ENCODE data around the gene CNTN6.

Gene CNTN6

GRCh38 chr3:1092771-1093170, at the start of gene CNTN6:
Gene CNTN6 (plus strand): TSS chr3:1093024. CDS start chr3:1148009, 54,985 bp downstream.
- Mint-ChIP-seq H3K9me3 (no peaks in the 10 kb centered on the region), H3K4me1 (ENCODE audit: low read depth) (no peaks in the 10 kb centered on the region), H3K27ac (no peak within 1 kb of the TSS), H3K27me3 (ENCODE audit: low read depth) (no peaks in the 10 kb centered on the region), H3K4me3 (no peak within 1 kb of the TSS), H3K36me3 (ENCODE audit: low read depth) (no peaks in the 10 kb centered on the region)

- H3K36me3 Mint-ChIP-seq (ENCODE audit: low read depth) = no peaks in the 10 kb centered on the region
- H3K4me3 Mint-ChIP-seq = no peak overlapping the region
- no peaks in the 10 kb centered on the region for H3K27me3 Mint-ChIP-seq (ENCODE audit: low read depth)
- no peaks in the 10 kb centered on the region for H3K4me1 Mint-ChIP-seq (ENCODE audit: low read depth)
- no peak overlapping the region for H3K27ac Mint-ChIP-seq
- peaks cover 20% of the 10 kb centered on the region for H3K9me3 Mint-ChIP-seq
Observed at GRCh38 chr3:1048558-1048957, 44.3 kb upstream of the CNTN6 start.

DNA sequence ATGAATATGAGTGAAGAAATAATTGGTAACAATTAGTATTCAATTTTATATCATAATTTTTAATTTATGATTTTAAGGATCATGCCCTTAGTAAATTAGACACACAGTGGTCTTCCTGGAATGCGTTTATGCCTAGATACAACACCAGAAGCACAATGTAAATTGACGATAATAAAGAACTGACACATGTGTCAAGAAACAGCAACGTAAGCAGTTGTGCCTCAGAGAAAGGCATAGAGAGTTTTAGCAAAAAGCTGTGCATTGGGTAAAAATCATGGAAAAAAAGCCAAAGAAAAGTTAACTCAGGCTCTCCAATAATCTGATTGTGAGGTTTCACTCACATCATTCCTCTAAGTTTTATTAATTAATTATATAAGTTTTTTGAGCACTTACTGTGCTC, 37.0 kb upstream of the CNTN6 start:
- no peaks in the 10 kb centered on the region for H3K27me3 Mint-ChIP-seq (ENCODE audit: low read depth)
- no peak overlapping the region for H3K4me3 Mint-ChIP-seq

DNA sequence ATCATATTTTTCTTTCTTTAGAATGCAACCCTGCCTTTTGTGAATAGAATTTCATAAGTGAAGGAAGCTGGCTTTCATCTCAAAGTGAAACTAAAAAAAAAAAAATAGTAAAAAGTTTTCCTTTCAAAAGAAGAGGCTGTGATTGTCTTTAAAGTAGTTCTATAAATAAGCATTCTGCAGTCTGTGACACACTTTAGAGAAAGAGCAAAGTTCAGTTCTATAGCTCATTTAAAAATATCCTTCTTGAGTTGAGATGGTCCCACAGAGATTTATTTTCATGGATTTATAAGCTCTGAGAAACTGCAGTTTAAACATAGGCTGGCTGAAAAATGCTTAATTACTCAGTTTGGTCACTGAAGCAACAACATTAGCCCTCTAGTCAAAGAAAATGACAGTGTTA, 36.1 kb upstream of the CNTN6 start:
- H3K4me3 Mint-ChIP-seq = no peak overlapping the region
- H3K9me3 Mint-ChIP-seq = peaks cover 8% of the 10 kb centered on the region
- H3K36me3 Mint-ChIP-seq (ENCODE audit: low read depth) = no peaks in the 10 kb centered on the region
- no peaks in the 10 kb centered on the region for H3K27me3 Mint-ChIP-seq (ENCODE audit: low read depth)
- H3K27ac Mint-ChIP-seq = no peak overlapping the region
- H3K4me1 Mint-ChIP-seq (ENCODE audit: low read depth) = no peaks in the 10 kb centered on the region

More for the DNA sequence above, 37.0 kb upstream of the CNTN6 start:
- peaks cover 6% of the 10 kb centered on the region for H3K9me3 Mint-ChIP-seq
- H3K27ac Mint-ChIP-seq = no peak overlapping the region
- H3K36me3 Mint-ChIP-seq (ENCODE audit: low read depth) = no peaks in the 10 kb centered on the region
- H3K4me1 Mint-ChIP-seq (ENCODE audit: low read depth) = no peaks in the 10 kb centered on the region

DNA sequence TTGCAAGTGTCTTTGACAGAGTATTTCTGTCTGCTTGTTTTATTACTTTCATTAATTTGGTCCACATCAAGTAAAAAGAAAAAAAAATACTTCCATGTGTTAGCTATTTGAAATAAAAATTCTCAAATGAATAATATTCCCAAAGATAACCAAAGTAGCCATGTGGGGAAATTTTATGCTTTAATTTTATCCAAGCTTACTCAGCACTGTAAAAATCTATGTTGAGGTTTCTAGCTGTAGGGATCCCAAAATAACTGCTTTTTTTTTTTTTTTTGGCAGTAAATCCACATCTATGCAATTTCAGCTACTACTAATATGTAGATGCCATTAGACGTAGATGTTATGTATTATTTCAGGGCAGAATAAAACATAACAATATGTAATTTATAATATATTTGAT, 35.4 kb upstream of the CNTN6 start:
- H3K9me3 Mint-ChIP-seq = peaks cover 8% of the 10 kb centered on the region
- H3K36me3 Mint-ChIP-seq (ENCODE audit: low read depth) = no peaks in the 10 kb centered on the region
- no peak overlapping the region for H3K27ac Mint-ChIP-seq
- no peak overlapping the region for H3K4me3 Mint-ChIP-seq
- H3K27me3 Mint-ChIP-seq (ENCODE audit: low read depth) = no peaks in the 10 kb centered on the region
- H3K4me1 Mint-ChIP-seq (ENCODE audit: low read depth) = no peaks in the 10 kb centered on the region

DNA sequence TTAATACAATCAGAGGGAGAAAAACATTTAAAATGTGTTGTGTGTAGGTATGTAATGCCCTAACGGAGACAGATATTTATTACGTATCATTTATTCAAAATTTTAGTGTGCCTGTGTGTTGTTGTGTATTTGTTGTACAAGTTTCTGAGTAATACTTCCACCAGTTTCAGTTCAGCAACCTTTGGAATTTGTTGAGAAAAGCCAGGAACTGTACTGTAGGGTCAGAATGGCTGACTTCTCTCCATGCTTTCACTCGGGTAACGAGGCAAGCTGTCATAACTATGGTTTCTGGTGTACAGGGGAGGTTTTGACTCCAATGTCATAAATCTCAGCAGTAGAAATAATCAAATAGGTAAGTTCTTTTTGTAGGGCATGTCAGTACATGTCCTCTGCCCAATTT, 23.8 kb upstream of the CNTN6 start:
- H3K27ac Mint-ChIP-seq = no peak overlapping the region
- peaks cover 13% of the 10 kb centered on the region for H3K9me3 Mint-ChIP-seq
- H3K4me1 Mint-ChIP-seq (ENCODE audit: low read depth) = no peaks in the 10 kb centered on the region
- no peaks in the 10 kb centered on the region for H3K36me3 Mint-ChIP-seq (ENCODE audit: low read depth)
- H3K4me3 Mint-ChIP-seq = no peak overlapping the region
- H3K27me3 Mint-ChIP-seq (ENCODE audit: low read depth) = no peaks in the 10 kb centered on the region

GRCh38 chr3:1072041-1072440, 20.8 kb upstream of the CNTN6 start:
- Mint-ChIP-seq H3K4me3 (no peak overlapping the region), H3K27ac (no peak overlapping the region), H3K9me3 (peaks cover 9% of the 10 kb centered on the region), H3K4me1 (ENCODE audit: low read depth) (no peaks in the 10 kb centered on the region), H3K27me3 (ENCODE audit: low read depth) (no peaks in the 10 kb centered on the region), H3K36me3 (ENCODE audit: low read depth) (no peaks in the 10 kb centered on the region)

DNA sequence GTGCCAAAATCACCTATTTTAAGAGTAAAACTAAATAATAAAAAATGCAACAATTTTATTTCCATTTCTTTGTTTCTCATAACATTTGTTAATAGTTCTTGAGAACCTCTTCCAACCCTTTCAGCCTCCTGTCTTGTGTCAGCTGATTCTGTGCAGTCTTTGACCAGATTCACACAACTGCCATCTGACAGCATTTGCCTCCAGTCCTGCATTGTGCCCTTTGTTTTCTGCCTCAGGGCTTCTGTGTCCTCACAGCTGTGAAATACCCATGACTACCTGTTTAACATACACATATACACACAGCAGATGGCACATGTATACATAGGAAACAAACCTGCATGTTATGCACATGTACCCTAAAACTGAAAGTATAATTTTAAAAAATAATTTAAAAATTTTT, 13.2 kb upstream of the CNTN6 start:
- Mint-ChIP-seq H3K36me3 (ENCODE audit: low read depth) (no peaks in the 10 kb centered on the region), H3K27me3 (ENCODE audit: low read depth) (no peaks in the 10 kb centered on the region), H3K4me1 (ENCODE audit: low read depth) (no peaks in the 10 kb centered on the region), H3K27ac (no peak overlapping the region), H3K4me3 (no peak overlapping the region), H3K9me3 (no peaks in the 10 kb centered on the region)

DNA sequence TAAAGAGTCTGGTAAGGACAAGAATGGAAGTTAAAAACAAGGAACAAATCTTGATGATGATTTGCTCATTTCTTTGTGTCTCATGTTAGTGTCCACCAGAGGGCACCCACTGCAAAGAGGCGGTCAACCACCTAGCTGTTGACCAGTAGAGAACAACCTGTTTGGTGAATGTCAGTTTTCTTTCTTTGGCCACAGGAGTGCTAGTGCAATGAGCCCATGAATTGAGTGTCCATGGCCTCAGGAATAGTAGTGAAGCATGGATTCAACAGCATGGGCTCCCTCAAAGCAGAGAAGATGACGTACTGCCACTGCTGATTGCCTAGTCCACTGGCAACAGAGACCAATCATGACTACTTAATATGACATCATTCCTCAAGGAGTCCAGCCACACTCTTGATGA, 10.7 kb upstream of the CNTN6 start:
- Mint-ChIP-seq H3K4me1 (ENCODE audit: low read depth) (no peaks in the 10 kb centered on the region), H3K9me3 (no peaks in the 10 kb centered on the region), H3K27ac (no peak overlapping the region)

GRCh38 chr3:1087066-1087560, 5.7 kb upstream of the CNTN6 start:
- no peak overlapping the region for H3K4me3 Mint-ChIP-seq
- no peaks in the 10 kb centered on the region for H3K4me1 Mint-ChIP-seq (ENCODE audit: low read depth)
- H3K9me3 Mint-ChIP-seq = no peaks in the 10 kb centered on the region
- no peak overlapping the region for H3K27ac Mint-ChIP-seq
- no peaks in the 10 kb centered on the region for H3K27me3 Mint-ChIP-seq (ENCODE audit: low read depth)
- H3K36me3 Mint-ChIP-seq (ENCODE audit: low read depth) = no peaks in the 10 kb centered on the region

More for the DNA sequence above, 10.7 kb upstream of the CNTN6 start:
- no peak overlapping the region for H3K4me3 Mint-ChIP-seq
- H3K36me3 Mint-ChIP-seq (ENCODE audit: low read depth) = no peaks in the 10 kb centered on the region
- no peaks in the 10 kb centered on the region for H3K27me3 Mint-ChIP-seq (ENCODE audit: low read depth)

DNA sequence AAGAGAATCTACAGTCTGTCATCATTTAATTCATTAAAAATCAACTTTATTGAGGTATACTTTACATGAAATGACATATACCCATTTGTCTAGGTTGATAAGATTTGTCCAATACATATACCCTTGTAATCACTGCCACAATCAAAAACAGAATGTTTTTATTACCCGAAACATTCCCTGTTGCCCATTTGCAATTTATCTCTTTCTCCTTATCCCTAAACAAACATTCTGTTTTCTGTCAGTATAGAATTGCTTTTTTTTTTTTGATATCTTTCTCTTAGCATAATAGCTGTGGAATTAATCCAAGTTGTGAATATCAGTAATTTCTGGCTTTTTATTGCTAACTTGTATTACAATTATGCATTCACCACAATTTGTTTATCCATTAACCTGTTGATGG, 4.3 kb upstream of the CNTN6 start:
- H3K4me3 Mint-ChIP-seq = no peak overlapping the region
- no peaks in the 10 kb centered on the region for H3K9me3 Mint-ChIP-seq
- no peaks in the 10 kb centered on the region for H3K4me1 Mint-ChIP-seq (ENCODE audit: low read depth)
- no peaks in the 10 kb centered on the region for H3K36me3 Mint-ChIP-seq (ENCODE audit: low read depth)
- H3K27me3 Mint-ChIP-seq (ENCODE audit: low read depth) = no peaks in the 10 kb centered on the region
- no peak overlapping the region for H3K27ac Mint-ChIP-seq

DNA sequence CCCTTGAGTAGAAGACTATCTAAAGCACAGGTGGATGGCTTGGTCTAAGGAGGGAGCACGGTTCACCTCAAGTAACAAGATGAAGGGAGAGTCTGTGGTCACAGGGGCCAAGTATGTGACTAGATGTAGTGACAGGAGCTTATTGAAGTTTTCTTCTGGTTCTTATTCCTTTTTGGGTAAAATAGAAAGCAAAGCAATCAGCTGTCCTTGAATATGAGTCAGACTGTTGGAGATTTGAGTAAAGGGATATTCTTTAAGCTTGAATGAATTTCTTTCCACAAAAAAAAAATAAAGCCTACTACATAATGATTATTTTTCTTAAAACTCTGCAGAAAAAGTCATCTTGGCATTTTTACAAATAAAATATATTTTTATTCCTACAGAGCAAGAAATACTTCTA, 1.5 kb upstream of the CNTN6 start:
- Mint-ChIP-seq H3K27ac (no peak overlapping the region), H3K9me3 (no peaks in the 10 kb centered on the region), H3K4me3 (no peak overlapping the region), H3K4me1 (ENCODE audit: low read depth) (no peaks in the 10 kb centered on the region), H3K27me3 (ENCODE audit: low read depth) (no peaks in the 10 kb centered on the region), H3K36me3 (ENCODE audit: low read depth) (no peaks in the 10 kb centered on the region)

DNA sequence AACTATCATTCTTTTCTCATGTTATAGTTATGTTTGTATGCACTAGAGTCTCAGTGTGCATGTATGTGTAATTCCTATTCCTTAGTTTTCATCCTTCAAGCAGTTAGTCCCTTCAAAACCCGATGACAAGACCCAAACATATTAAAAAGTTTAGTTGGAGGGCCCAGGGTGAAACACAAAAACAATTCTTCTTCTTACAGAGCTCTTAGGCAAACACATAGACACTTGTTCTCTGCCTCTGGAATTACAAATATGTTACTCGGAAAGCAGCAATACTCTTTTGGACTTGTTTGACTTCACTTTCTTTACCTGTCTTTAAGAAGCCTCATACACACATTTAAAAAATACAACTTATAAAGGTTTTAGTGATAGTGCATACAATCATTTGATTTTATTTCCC, 763 bp upstream of the CNTN6 start:
- Mint-ChIP-seq H3K36me3 (ENCODE audit: low read depth) (no peaks in the 10 kb centered on the region), H3K4me1 (ENCODE audit: low read depth) (no peaks in the 10 kb centered on the region), H3K4me3 (no peak overlapping the region), H3K27ac (no peak overlapping the region), H3K27me3 (ENCODE audit: low read depth) (no peaks in the 10 kb centered on the region), H3K9me3 (no peaks in the 10 kb centered on the region)

DNA sequence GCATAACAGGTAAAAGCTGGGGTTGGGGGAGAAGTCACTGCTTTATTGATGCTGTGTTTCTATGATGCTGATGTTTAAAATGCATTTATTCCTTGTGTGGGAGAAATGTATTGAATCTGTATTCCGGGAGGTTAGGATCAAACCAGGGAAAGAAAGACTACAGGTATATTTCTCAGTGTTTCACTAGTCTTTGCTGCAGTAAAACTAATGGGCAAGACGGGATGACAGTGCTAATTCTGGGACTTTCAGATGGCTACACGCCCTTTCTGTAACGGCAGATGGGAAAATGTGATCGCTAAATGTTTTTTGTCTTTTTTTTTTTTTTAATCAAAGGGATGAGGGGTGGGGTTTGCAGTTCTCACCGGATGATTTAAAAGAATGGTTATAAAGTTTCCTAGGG, 393 bp downstream of the CNTN6 start:
- Mint-ChIP-seq H3K27me3 (ENCODE audit: low read depth) (no peaks in the 10 kb centered on the region), H3K27ac (no peak overlapping the region), H3K4me3 (no peak overlapping the region), H3K9me3 (no peaks in the 10 kb centered on the region), H3K36me3 (ENCODE audit: low read depth) (no peaks in the 10 kb centered on the region), H3K4me1 (ENCODE audit: low read depth) (no peaks in the 10 kb centered on the region)

GRCh38 chr3:1103525-1103924, 10.7 kb downstream of the CNTN6 start:
- H3K4me3 Mint-ChIP-seq = no peak overlapping the region
- H3K4me1 Mint-ChIP-seq (ENCODE audit: low read depth) = no peaks in the 10 kb centered on the region
- H3K36me3 Mint-ChIP-seq (ENCODE audit: low read depth) = no peaks in the 10 kb centered on the region
- H3K27ac Mint-ChIP-seq = no peak overlapping the region
- no peaks in the 10 kb centered on the region for H3K27me3 Mint-ChIP-seq (ENCODE audit: low read depth)
- H3K9me3 Mint-ChIP-seq = peaks cover 10% of the 10 kb centered on the region

- Mint-ChIP-seq H3K4me3 (no peak overlapping the region), H3K36me3 (ENCODE audit: low read depth) (no peaks in the 10 kb centered on the region), H3K4me1 (ENCODE audit: low read depth) (no peaks in the 10 kb centered on the region), H3K27me3 (ENCODE audit: low read depth) (no peaks in the 10 kb centered on the region), H3K27ac (no peak overlapping the region), H3K9me3 (no peaks in the 10 kb centered on the region)
Observed at GRCh38 chr3:1117843-1118473, 25.1 kb downstream of the CNTN6 start.

All from T-helper 1 cell treated with Interleukin-12 subunit alpha and Interleukin-12 subunit beta and Interleukin-4 antibody, amounts not matched to agents 30 μg/mL and 1 μg/mL, for 36 hours (primary cell).